ENCODE measurements around the gene ETNK1. TPM values are rescaled to one million over a fixed set of nuclear protein-coding genes. Genes with fewer than 3 reads are reported as not detected.

ETNK1 gene
- total and polyA plus RNA-seq, 4 experiments from 2014 or later, result 17.0 to 88.1 (median 49.9) TPM

DNA sequence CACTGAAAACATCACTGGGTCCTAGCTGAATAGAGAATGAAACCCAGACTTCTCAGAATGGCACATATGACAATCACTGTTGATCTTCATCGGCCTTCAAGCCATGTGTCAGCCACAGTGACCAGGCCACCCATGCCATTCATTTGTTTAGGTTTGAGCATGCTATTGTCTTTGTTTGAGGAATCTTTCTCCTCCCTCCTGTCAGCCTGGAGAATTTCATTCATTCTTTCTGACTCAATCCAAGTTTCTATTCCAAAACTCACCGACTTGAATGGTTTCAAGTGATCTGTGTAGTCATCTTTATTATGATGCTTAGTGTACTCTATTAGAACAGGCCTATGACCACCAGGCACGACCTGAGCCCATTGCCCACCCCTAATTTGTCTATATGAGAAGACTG, 106.3 kb downstream of the ETNK1 start:
- Mint-ChIP-seq H3K27ac (no peak overlapping the region), H3K27me3 (peaks cover 4 to 10% of the 10 kb centered on the region in 2 donors), H3K36me3 (no peaks in the 10 kb centered on the region), H3K4me1 (no peaks in the 10 kb centered on the region), H3K9me3 (no peaks in the 10 kb centered on the region), H3K4me3 (no peak overlapping the region)
- Histone ChIP-seq H3K36me3 (ENCODE audit: insufficient read depth, low read length) (no peaks in the 10 kb centered on the region), H3K27ac (ENCODE audit: low read depth, low read length) (no peak overlapping the region), H3K4me1 (ENCODE audit: insufficient read depth, low read length) (no peaks in the 10 kb centered on the region), H3K4me3 (ENCODE audit: low read length in 2 of 2) (no peak overlapping the region), H3K27me3 (ENCODE audit: insufficient read depth, low read length) (no peaks in the 10 kb centered on the region), H3K9me3 (ENCODE audit: control insufficient read depth in 1 of 2, low read length in 2 of 2) (no peaks in the 10 kb centered on the region)
- POLR2A ChIA-PET (ENCODE audit: partially characterized antibody), result no interaction called here
- intact Hi-C loops (cut with micrococcal nuclease), result no loop called here
- CTCF ChIA-PET (ENCODE audit: partially characterized antibody), result no interaction called here
- DNase-seq, result no peak

DNA sequence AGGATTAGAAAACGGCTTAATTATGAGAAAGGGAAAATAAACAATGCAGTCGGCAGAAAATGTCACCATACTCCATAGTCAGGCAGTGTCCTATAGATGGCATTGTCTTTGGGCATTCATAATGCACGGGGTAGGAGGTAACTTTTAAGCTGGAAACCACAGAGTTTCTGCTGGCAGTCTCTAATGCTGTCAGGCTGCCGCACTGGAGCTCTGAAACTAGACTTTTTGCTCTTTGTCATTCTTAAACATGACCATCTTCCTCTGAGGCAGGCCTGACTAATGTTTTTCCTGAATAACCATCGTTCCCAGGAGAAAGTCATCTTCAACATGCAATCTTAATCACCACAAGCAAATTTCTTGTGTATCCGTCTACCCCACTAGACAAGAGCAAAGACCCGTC, 108.8 kb downstream of the ETNK1 start:
- no peaks in the 10 kb centered on the region for H3K9me3 ChIP-seq (ENCODE audit: control insufficient read depth in 1 of 2, low read length in 2 of 2)
- Mint-ChIP-seq H3K36me3 (no peaks in the 10 kb centered on the region), H3K4me1 (no peaks in the 10 kb centered on the region), H3K9me3 (peaks cover 0 to 2% (median 0%) of the 10 kb centered on the region in 8 donors), H3K4me3 (no peak overlapping the region), H3K27me3 (peaks cover 2 to 13% of the 10 kb centered on the region in 2 donors), H3K27ac (no peak overlapping the region)
- H3K27ac ChIP-seq (ENCODE audit: low read depth, low read length), result no peak overlapping the region
- POLR2A ChIA-PET (ENCODE audit: partially characterized antibody), result no interaction called here
- no peak for DNase-seq
- no peaks in the 10 kb centered on the region for H3K27me3 ChIP-seq (ENCODE audit: insufficient read depth, low read length)
- H3K4me1 ChIP-seq (ENCODE audit: insufficient read depth, low read length), result no peaks in the 10 kb centered on the region
- H3K4me3 ChIP-seq (ENCODE audit: low read length in 2 of 2), result no peak overlapping the region
- H3K36me3 ChIP-seq (ENCODE audit: insufficient read depth, low read length), result no peaks in the 10 kb centered on the region
- intact Hi-C loops (cut with micrococcal nuclease), result no loop called here
- CTCF ChIA-PET (ENCODE audit: partially characterized antibody), result no interaction called here

DNA sequence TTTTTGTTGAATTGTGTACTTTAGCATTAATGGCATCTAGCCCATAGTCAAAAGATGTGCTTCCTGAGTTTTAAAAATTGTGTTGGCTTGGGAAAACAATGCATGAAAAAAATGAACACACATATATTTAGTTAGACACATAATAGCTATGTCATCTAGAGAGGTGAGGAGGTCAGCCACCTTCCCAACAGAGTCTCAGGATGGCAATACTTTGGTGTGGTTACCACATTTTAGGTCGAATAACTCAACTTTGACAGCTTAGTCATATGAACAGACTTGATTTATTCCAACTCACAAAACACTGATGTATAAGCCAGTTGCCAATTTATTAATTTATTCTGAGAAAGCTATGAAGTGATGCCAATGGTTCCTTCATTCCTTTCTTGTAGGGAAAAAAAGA, 114.0 kb downstream of the ETNK1 start:
- H3K4me1 ChIP-seq (ENCODE audit: insufficient read depth, low read length), result no peaks in the 10 kb centered on the region
- peaks cover 1 to 5% of the 10 kb centered on the region in 2 donors for H3K27me3 Mint-ChIP-seq
- DNase-seq, result no peak
- no peaks in the 10 kb centered on the region for H3K4me1 Mint-ChIP-seq
- no peak overlapping the region for H3K27ac ChIP-seq (ENCODE audit: low read depth, low read length)
- ChIA-PET POLR2A (ENCODE audit: partially characterized antibody) (no interaction called here), CTCF (ENCODE audit: partially characterized antibody) (no interaction called here)
- H3K4me3 Mint-ChIP-seq, result no peak overlapping the region
- peaks cover 0 to 2% (median 0%) of the 10 kb centered on the region in 8 donors for H3K9me3 Mint-ChIP-seq
- H3K27ac Mint-ChIP-seq, result no peak overlapping the region
- H3K9me3 ChIP-seq (ENCODE audit: control insufficient read depth in 1 of 2, low read length in 2 of 2), result no peaks in the 10 kb centered on the region
- intact Hi-C loops (cut with micrococcal nuclease), result no loop called here
- H3K27me3 ChIP-seq (ENCODE audit: insufficient read depth, low read length), result no peaks in the 10 kb centered on the region
- no peaks in the 10 kb centered on the region for H3K36me3 Mint-ChIP-seq
- H3K36me3 ChIP-seq (ENCODE audit: insufficient read depth, low read length), result no peaks in the 10 kb centered on the region
- no peak overlapping the region for H3K4me3 ChIP-seq (ENCODE audit: low read length in 2 of 2)

Other genes with a start within 250 kb of the ETNK1 start
- gene C2CD5, start 80.6 kb upstream of the ETNK1 start, total RNA-seq, result 10 to 100 TPM; 59.3 to 59.8 TPM
- 10 to 100 TPM; 12.8 to 23.5 TPM for gene C2CD5, start 80.6 kb upstream of the ETNK1 start, polyA plus RNA-seq

All from CD4-positive, alpha-beta memory T cell (primary cell).